ENCODE measurements around the gene COL19A1.
A peak's percentile ranks its signal among the peaks of the same experiment; 100 is the strongest.
"Not testable (repeated sequence)": the region's sequence is repeated elsewhere in the genome, so short reads cannot be mapped to it uniquely, and the experiment has no call there.

COL19A1 gene

DNA sequence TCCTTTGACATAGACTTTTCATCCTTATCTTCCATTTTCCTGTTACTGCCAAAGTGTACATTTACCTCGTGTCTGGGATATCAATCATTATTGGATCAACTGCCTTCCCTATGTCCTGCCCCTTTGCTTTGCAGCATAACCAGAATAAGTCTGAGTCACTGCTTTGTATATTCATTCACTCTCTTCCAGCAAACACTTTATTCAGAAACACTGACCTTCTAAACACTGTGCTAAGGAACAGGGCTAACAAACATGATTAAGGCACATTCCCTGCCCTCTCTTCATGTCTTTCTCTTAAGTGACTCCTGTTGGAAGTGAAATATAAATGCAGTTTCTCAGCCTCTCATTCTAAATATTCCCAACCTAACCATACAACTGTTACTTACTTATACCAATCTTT, 66.9 kb downstream of the COL19A1 start:
- in situ Hi-C loops (cut with HindIII; ENCODE audit: low pct_unique_long_range_greater_than_20kb, low sequenced_read_pairs), result no loop called here
- TF ChIP-seq JUND (IDR thresholded peaks at IDR 0.05; ENCODE audit: low read depth), result no peak
- no peak for DNase-seq (ENCODE audit: low read depth in 1 of 2, low spot score in 1 of 2)

DNA sequence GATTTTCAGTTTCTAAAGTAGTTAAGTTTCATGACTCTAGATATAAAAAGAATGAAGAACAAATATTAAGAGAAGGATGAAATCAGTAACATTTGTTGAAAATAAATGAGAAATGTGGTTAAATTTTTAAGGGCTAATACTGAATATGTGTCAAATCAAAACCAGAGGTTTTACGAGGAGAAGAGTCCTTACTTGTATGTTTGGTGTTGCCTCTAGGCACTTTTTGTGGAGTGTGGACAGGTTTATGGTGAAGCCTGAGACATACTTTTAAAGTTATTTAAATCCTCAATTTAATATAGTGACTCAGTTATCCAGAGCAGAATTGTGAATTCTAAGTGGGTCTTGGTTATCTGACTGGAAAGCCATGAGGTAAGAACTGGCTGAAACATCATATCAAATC, 68.7 kb downstream of the COL19A1 start:
- no peak for DNase-seq (ENCODE audit: low read depth in 1 of 2, low spot score in 1 of 2)
- in situ Hi-C loops (cut with HindIII; ENCODE audit: low pct_unique_long_range_greater_than_20kb, low sequenced_read_pairs), result no loop called here
- no peak for TF ChIP-seq JUND (IDR thresholded peaks at IDR 0.05; ENCODE audit: low read depth)

GRCh38 chr6:69936674-69937363, 70.5 kb downstream of the COL19A1 start:
- TF ChIP-seq JUND (IDR thresholded peaks at IDR 0.05; ENCODE audit: low read depth), result no peak
- DNase-seq (ENCODE audit: low read depth in 1 of 2, low spot score in 1 of 2), result peak; percentile 7 to 68
- in situ Hi-C loops (cut with HindIII; ENCODE audit: low pct_unique_long_range_greater_than_20kb, low sequenced_read_pairs), result no loop called here

- no peak for DNase-seq (ENCODE audit: low read depth in 1 of 2, low spot score in 1 of 2)
- in situ Hi-C loops (cut with HindIII; ENCODE audit: low pct_unique_long_range_greater_than_20kb, low sequenced_read_pairs), result no loop called here
- no peak for TF ChIP-seq JUND (IDR thresholded peaks at IDR 0.05; ENCODE audit: low read depth)
Observed at GRCh38 chr6:69937402-69938136, 71.2 kb downstream of the COL19A1 start.

DNA sequence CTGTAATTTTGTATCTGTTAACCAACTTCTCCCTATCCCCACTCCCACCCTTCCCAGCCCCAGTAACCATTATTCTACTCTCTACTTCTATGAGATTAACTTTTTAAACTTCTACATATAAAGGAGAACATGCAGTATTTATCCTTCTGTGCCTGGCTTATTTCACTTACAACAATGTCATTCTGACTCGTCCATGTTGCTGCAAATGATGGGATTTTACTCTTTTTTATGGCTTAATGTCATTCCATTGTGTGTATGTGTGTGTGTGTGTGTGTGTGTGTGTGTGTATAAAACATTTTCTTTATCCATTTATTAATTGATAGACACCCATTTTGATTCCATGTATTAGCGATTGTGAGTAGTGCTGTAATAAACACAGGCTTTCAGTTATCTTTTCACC, 76.1 kb downstream of the COL19A1 start:
- no peak for TF ChIP-seq JUND (IDR thresholded peaks at IDR 0.05; ENCODE audit: low read depth)
- in situ Hi-C loops (cut with HindIII; ENCODE audit: low pct_unique_long_range_greater_than_20kb, low sequenced_read_pairs), result no loop called here
- no peak for DNase-seq (ENCODE audit: low read depth in 1 of 2, low spot score in 1 of 2)

- TF ChIP-seq JUND (IDR thresholded peaks at IDR 0.05; ENCODE audit: low read depth), result no peak
- no peak for DNase-seq (ENCODE audit: low read depth in 1 of 2, low spot score in 1 of 2)
- in situ Hi-C loops (cut with HindIII; ENCODE audit: low pct_unique_long_range_greater_than_20kb, low sequenced_read_pairs), result no loop called here
Observed at GRCh38 chr6:69945192-69945591, 78.8 kb downstream of the COL19A1 start.

GRCh38 chr6:69948479-69949114, 82.2 kb downstream of the COL19A1 start:
- no peak for TF ChIP-seq JUND (IDR thresholded peaks at IDR 0.05; ENCODE audit: low read depth)
- in situ Hi-C loops (cut with HindIII; ENCODE audit: low pct_unique_long_range_greater_than_20kb, low sequenced_read_pairs), result no loop called here
- DNase-seq (ENCODE audit: low read depth in 1 of 2, low spot score in 1 of 2), result no peak

- no peak for TF ChIP-seq JUND (IDR thresholded peaks at IDR 0.05; ENCODE audit: low read depth)
- in situ Hi-C loops (cut with HindIII; ENCODE audit: low pct_unique_long_range_greater_than_20kb, low sequenced_read_pairs), result no loop called here
- DNase-seq (ENCODE audit: low read depth in 1 of 2, low spot score in 1 of 2), result no peak
Observed at GRCh38 chr6:69953491-69953890, 87.1 kb downstream of the COL19A1 start.

- in situ Hi-C loops (cut with HindIII; ENCODE audit: low pct_unique_long_range_greater_than_20kb, low sequenced_read_pairs), result no loop called here
- TF ChIP-seq JUND (IDR thresholded peaks at IDR 0.05; ENCODE audit: low read depth), result no peak
- DNase-seq (ENCODE audit: low read depth in 1 of 2, low spot score in 1 of 2), result no peak
Observed at GRCh38 chr6:69954733-69955132, 88.4 kb downstream of the COL19A1 start.

DNA sequence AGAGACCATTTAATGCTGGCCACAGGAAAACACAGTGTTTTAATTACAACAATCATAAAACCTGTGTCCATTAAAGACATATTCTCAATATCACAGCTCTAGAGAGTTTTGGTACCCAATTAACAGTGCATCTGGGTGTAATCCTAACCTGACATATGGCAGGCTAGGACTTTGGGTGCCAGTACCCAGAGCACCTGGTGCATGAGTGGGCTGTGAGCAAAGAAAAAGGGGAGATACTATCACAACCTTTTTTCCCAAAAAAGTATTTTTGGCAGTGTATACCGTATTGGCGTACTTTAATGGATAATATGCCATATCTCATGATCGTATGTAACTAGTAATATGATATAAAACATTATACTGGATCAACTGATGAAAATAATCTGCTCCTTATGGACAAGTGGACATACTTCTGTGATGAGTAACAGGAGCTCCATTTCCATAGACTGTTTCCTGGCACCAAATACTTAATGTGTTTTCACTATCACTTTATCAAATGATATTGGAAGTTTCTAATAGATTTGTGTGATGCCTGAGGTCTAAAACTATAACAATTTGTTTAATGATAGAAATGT, 91.7 kb downstream of the COL19A1 start:
- no peak for DNase-seq (ENCODE audit: low read depth in 1 of 2, low spot score in 1 of 2)
- TF ChIP-seq JUND (IDR thresholded peaks at IDR 0.05; ENCODE audit: low read depth), result no peak
- in situ Hi-C loops (cut with HindIII; ENCODE audit: low pct_unique_long_range_greater_than_20kb, low sequenced_read_pairs), result no loop called here

- in situ Hi-C loops (cut with HindIII; ENCODE audit: low pct_unique_long_range_greater_than_20kb, low sequenced_read_pairs), result no loop called here
- no peak for DNase-seq (ENCODE audit: low read depth in 1 of 2, low spot score in 1 of 2)
Observed at GRCh38 chr6:69958978-69959377, 92.6 kb downstream of the COL19A1 start.

GRCh38 chr6:69965974-69966373, 99.6 kb downstream of the COL19A1 start:
- in situ Hi-C loops (cut with HindIII; ENCODE audit: low pct_unique_long_range_greater_than_20kb, low sequenced_read_pairs); DNase-seq (ENCODE audit: low read depth in 1 of 2, low spot score in 1 of 2): not testable (repeated sequence)

More at GRCh38 chr6:69958978-69959377, 92.6 kb downstream of the COL19A1 start:
- TF ChIP-seq JUND (IDR thresholded peaks at IDR 0.05; ENCODE audit: low read depth), result no peak

DNA sequence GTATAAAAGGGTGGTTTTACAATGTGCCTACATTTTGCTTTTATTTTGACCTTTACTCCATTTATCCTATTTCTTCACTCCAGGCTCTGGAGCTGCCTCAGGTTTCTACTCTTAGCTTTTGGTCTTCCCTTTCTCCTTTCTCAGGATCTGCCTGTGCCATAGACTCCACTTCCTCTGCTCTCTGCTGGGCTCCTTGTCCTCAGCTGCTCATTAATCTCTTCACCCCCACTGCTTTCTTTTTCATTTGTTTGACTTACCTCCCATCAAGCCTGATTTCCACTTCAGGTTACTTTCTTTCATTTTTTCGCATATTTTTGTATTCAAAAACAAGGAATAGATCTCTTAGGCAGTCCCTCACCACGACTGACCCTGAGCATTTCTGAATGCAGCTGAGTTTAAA, 106.8 kb downstream of the COL19A1 start:
- no peak for TF ChIP-seq JUND (IDR thresholded peaks at IDR 0.05; ENCODE audit: low read depth)
- no peak for DNase-seq (ENCODE audit: low read depth in 1 of 2, low spot score in 1 of 2)
- in situ Hi-C loops (cut with HindIII; ENCODE audit: low pct_unique_long_range_greater_than_20kb, low sequenced_read_pairs), result no loop called here

Data from T47D (cell line).